HG02763 (cell line): Measurements from ENCODE around the gene PITPNM2.

ENCODE experiments used
- ATAC-seq: cut with Tn5 transposase; IDR thresholded peaks from one replicate; pipeline ENCODE4 v1.9.1; 2021; ENCODE audit warnings: mild to moderate bottlenecking, moderate library complexity; ENCODE audit not compliant: unreplicated experiment

Gene PITPNM2

DNA sequence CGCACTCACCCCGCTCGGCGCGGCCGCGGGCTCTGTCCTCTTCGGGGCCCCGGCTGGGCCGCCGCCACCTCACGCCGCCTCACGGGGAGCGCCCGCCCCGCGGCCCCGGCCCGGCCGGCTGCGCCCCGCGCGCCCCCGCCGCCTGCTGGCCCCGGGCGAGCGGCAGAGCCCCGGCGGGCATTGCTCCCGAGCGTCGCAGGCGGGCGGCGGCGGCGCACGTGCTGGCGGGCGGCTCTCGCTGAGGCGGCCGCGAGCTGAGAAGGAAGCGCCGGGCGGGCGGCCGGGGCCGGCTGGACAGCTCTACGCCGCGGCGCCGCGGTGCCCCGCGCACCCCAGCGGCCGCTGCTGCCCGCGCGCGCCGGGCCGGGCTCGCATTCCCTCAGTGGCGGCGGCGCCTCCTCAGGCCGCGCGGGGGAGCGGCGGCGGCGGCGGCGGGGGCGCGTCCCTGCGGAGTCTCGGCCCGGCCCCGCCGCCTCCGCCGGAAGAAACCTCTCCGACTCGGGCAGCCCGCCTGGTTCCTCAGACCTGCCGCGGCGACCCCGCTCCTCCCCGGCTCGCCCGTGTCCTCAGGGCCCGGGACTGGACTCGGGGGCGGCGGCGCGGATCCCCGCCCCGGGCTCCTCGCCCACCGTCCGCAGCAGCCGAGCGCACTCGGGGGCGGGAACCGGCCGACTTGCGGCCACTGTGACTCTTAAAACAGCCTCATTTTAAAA, at the start of gene PITPNM2:
PITPNM2 (minus strand) TSS at position 347 of the 713 bp plus-strand sequence. CDS start 116,500 bp downstream, outside the sequence.
- no peak for ATAC-seq

DNA sequence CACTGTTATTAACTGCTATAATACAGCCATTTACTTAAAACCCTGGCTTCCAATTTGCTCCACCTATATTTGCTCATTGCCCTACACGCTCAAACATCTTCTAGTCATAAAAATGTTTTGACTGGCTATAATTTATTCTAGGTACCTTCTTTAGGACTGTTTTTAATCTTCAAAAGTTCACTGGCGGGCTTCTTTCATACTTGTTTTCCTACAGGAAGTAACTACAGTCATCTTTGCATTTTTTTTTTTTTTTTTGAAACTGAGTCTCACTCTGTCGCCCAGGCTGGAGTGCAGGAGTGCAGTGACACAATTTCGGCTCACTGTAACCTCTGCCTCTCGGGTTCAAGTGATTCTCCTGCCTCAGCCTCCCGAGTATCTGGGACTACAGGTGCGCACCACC, 49.5 kb upstream of the PITPNM2 start:
- no peak for ATAC-seq

DNA sequence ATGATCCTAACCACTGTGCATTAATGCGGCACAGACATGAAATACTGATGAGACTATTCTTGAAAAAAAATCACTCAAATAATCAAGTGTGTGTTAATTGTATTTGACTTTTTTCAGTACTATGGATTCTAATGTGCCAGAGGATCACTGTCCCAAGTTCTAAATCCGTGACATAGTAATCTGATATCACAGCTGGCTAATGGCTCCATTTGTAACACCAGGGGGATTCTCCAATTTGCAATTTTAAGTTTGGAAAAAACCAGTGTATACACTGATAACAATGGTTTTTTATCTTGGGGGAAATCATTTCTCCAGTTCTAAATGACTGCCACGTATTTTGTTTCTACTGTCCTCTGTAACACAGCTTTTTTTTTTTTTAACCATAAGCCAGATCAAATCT, 49.0 kb upstream of the PITPNM2 start:
- ATAC-seq: no peak

DNA sequence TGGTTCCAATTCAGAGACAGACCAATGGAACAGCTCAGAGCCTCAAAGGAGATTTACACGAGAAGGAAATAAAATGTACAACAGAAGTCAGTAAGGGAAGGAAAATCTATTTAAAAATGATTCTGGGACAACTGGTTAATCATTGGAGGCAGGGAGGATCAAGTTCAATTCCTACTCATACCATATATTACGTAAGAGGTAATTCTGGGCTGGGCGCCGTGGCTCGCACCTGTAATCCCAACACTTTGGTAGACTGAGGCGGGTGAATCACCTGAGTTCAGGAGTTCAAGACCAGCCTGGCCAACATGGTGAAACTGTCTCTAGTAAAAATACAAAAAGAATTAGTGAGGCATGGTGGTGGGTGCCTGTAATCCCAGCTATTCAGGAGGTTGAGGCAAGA, 36.7 kb upstream of the PITPNM2 start:
- no peak for ATAC-seq

DNA sequence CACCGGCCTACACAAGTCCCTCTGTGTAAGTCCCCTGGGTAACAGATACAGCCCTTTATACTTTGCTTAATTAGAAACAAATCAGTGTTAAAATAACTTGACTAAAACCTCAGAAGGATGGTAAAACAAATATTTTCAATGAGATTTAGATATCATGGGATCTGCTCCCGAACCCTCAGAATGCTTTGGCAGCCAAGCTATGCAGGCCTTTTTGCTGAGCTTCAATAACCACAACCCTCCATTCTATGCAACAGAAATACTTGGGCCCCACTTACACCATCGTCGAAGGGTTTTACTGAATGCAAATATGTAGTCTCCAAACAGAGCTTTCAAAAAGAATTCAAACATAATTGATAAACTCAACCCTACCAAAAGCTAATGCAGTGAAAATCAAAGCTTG, 29.3 kb upstream of the PITPNM2 start:
- no peak for ATAC-seq

DNA sequence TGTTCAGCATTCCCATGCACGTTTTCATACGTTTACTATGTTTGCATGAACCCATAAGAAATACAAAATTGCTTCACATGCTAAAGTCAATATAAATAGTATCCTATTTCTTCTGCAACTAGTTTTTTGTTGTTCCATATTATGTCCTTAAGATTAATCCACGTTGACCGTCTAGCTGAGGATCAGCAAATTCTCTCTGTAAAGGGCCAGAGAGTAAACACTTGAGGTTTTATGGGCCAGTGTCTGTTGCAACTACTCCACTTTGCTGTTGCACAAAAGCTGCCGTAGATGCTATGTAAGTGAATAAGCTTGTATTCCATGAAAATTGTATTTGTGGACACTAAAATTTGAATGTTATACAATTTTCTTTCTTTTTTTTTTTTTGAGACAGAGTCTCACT, 21.1 kb upstream of the PITPNM2 start:
- ATAC-seq: no peak

DNA sequence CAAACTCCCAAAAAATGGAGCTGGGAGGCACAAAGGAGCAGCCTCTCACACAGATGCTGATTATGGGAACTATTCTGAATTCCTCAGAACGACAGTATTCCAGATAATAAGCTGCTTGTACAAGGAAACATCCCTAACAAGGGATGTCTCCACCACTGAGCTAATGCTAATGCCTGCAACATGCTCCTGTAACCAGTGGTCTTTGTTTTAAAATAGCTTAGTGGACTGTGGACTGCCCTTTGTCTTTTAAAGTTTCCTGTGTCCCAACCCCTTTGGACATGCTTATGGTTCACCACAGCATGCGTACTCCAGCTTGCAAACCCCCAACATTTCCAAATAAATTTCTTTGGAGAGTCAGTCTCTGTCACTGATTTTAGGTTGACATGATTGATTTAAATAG, 16.4 kb upstream of the PITPNM2 start:
- ATAC-seq: no peak

DNA sequence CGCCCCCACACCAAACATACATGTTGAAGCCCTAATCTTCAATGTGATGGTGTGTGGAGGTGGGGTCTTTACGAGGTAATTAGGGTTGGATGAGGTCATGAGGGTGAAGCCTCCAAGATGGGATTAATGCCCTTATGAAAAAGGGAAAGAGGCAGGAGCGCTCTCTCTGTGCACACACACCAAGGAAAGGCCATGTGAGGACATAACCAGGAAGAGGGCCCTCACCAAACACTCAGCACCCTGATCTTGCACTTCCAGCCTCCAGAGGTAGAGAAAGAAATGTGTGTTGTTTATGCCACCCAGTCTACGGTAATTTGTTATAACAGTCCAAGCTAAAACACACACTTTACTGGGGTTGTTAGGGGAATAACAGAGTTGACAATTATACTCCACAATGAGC, 14.6 kb upstream of the PITPNM2 start:
- ATAC-seq: no peak

DNA sequence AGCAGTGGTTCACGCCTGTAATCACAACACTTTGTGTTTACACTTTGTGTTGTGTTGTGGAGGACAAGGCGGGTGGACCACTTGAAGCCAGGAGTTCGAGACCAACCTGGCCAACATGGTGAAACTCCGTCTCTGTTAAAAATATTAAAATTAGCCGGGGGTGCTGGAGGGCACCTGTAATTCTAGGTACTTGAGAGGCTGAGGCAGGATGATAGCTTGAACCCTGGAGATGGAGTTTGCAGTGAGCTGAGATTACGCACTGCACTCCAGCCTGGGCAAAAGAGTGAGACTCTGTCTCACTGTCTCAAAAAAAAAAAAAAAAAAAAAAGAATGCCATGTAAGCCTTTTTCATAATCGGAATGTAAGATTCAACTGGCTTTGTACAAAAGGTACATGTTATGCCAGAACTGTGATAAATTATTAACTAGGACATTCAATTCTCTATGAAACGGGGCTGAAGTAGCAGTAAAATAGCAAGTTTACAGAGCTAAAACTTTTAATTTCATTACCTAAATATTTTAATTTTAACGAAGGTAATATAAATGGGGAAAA, 13.9 kb upstream of the PITPNM2 start:
- ATAC-seq: no peak

DNA sequence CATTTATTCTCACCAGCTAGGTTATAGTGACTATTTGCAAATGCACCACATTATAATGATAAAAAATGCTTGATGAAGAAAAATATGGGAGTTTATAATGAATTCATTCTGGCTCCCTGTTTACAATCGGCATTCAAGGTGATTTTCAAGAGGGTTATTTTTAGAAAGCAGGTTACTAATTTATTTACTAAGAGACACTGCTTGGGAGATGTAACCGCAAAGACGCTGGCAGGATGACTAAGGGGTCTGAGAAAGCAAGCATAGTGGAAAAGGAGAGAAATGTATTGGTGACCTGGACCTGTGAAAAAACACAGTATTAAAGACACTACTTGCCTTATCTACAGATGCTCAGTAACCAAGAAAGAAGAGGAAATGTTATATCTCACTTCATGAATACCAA, 13.3 kb upstream of the PITPNM2 start:
- ATAC-seq: no peak

DNA sequence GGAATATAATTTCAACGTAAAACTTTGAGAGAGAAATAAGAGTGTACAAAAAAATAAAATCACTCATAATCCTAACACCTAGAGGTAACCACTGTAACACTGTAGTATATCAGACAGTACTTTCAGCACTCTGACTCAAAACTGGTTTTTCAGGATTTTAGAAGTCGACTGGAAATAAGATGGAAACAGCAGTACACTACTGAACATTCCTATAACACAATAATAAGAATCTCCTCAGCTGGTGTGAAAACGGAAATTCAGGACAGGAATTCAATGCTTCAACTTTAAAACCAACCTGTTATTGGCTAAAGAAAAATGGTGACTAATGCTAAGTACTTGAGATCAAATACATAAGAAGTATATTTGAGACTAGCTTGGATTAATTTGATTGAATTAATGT, 12.3 kb upstream of the PITPNM2 start:
- ATAC-seq: no peak

DNA sequence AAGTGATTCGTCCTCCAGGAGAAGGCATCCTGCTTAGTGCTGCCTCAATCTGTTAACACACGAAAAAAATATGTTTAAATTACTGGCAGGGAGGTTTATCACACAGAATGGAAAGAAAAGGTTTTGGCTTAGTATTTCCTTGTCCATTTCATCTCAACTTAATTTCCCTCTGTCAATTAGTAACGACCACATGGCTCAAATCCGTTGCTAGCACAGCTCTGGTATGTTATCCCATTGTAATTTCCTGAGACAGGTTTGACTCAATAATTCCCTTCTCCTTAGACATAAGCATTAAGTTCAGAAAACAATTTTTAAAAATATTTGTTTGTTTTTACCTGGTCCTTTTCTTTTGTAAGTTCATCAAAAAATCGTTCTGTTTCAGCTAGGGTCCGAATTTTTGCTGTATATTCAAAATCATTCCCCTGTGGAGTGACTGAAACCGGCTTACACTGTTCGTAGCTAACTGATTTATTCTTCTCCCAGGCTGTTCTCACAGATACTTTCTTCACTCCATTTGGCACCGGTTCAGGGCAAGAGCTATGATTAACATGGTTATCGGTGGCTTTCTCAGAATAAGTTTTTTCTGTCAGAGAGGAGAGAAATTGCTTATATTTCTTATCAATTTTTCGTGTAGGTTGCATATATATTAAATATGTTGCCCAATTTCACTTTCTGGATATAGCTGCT, 10.1 kb upstream of the PITPNM2 start:
- no peak for ATAC-seq

DNA sequence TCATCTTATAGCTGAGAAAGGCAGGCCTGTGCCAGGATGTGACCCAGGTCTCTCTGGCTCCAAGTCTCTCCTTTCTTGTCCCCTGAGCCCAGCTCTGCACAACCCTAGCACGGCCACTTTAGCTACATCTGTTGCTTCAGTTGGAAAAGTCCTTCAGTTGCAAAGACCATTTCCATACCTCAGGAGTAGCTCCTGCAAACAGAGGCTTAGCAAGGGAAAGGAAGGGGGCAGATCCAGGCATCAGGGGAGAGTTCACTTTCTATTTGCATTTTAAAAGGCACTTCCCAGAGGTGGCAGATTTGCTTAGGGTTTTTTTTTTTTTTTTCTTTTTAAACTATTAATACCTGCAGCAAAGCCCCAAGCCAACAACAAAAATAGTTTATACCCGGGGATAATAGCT, 3.0 kb upstream of the PITPNM2 start:
- no peak for ATAC-seq

DNA sequence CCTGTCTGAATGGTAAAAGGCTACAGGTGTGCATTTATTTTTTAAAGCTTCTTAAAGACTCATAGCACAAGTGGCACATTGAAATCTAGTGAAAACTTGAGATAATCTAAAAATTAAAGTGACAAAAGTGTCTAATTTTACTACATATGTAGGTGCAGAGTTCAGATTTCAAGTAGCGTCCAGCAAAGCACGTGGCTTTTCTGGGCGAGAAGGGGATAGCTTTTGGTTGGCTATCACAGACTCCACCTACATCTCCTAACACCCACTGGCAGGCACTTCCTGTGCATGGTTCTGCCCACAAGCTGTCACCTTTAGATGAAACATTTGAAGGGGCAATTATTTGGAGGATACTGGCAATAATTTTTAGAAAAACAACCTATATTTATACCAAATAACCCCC, 1.9 kb upstream of the PITPNM2 start:
- ATAC-seq: no peak

DNA sequence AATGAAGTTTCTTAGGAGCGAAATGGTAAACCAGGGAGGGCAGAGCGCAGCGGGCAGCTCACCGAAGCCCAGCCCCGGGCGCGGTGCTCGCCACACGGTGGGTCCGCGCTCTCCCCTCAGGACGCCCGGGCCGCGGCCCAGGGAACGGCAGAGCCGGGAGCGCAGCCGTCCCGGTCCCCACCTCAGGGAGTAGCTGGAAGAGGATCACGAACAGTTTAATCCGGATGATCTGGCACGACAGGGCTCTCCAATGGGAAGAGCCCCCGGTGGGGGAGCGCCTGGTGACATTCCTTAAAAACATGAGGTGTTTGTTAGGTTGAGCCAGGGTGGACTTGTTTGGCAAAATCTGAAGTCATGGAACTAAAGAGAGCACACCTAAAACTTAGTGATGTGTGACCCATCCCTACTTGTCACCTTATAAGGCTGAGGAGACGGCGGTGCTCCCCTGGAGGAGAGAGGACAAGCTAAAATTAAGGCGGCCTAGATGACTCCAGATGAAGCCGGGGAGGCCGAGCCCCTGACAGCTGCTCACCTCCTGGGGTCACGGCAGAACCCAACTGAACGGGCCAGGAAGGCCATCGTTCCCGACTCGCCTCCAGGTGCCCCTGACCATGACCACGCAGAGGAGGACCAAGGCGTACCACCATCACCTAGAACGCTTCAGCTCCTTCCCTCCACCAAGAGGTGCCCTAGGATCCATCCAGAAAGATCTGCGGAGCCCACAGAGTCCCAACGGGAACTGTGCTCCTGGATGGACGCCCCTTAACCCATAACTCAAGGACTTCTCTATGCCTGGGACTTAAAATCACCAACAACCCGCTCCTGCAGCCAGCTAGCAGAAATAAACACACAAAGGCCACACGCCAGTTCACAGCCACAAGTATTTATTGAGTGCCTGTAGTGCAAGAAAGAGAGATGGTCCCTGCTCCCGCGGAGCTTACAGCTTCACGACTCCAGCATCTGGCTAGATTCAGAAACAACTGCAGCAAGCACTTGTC, 866 bp upstream of the PITPNM2 start:
- ATAC-seq: no peak

DNA sequence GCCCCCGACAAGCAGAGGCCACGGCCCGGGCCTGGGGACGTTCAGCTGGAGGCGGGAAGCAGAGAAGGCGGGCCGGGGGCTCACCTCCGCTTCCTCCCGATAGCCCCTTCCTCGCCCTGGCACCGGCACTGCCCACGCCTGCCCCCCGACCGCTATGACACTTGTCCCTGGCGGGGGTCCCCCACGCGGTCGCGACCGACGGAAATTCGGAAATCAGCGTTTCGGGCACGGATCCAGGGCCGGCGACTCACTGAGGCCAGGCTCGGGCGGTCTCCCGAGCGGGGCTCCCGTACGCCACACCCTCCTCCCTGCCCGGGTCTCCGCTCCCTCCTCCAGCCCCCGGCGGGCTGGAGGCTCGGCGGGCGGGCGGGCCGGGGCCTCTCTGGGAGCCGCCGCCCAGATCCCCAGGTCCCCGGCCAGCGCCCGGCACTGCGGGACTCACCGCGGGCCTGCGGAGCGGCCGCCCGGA, 581 bp downstream of the PITPNM2 start:
- ATAC-seq: no peak

DNA sequence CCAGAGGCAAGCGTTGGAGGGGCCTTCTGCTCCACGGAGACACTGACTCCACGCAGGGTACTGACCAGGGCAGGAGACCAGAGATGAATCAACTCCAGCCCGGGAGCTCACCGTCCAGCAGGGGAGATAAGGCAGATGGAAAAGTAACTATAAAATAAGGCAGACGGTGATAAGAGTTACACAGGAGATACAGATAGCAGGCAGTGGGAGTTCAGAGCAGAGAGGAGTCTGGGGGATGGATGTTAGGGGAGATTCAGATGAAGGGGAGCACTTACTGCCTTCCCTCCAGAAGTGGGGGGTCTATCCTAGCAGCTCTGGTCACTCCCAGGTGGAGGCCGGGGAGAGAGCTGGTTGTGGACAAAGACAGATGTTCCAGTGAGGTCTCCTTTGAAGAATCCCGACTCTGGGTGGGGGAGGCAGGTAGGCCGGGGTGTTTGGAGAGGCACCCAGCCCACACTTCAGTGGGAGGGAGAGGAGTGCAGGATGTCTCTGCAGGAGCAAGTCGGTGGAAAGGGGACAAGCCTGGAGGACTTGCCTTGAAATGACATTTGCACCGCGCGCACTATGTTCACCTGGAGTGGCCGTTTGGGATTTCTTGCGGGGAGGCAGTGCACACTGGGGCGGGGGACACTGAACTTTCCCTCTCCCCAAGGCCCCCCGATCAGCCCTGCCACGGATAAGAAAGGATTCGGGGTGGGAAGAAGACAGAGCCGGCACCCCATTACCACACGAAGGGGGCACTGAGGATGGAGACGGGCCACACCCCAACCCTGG, 1.2 kb downstream of the PITPNM2 start:
- ATAC-seq: no peak

DNA sequence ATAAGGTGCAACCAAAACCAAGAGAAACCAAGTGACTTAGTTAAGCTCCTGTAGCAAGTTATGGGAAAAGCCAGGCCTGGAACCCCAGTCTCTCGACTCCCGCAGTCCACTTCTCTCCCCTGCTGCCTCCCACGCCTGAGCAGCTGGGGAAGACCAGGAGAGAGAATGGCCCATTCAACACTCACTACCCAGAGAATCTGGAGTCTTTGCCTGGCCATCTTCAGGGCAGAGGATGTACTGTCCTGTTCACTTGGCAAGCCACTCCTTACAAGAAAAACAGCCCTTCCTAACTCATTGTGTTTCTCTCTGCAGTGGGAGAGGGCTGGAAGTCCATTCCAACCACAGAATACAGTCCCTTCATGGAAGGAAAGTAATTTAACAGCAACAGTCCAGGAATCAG, 1.8 kb downstream of the PITPNM2 start:
- ATAC-seq: no peak

DNA sequence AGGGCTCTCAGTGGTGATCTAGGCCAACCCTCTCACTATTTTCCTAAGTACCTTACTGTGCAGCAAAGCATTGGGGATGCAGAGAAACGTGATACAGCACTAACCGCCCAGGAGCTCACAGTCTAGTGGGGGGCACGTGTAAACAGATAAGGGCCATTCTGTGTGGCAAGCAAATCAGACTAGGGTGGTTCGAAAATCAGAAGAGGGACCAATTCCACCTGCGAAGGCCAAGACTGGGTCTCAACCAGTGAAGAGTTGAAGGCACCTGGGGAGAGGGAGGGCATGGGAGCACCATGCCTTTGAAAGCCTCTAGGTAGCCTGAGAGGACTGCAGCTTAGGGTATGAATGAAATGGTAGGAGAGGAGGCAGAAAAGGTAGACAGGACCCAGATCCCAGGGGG, 2.2 kb downstream of the PITPNM2 start:
- no peak for ATAC-seq

DNA sequence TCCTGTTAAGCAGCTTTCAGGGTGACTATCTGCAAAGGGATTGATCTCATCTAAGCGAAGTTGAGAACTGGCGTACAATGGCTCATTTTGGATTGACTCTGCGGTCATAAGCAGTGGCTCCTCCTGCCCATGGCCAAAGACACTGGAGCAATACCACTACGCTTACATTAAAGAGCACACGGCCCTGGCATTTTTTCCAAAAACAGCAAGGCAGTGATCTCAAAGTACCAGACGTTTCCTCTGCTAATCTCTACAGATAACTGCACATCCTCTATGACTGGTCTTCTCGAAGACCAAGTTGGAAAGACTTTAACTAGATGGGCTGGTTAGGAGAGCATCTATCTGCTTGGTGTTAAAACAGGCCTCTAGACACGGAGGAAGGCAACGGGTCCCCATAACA, 2.7 kb downstream of the PITPNM2 start:
- no peak for ATAC-seq
